Neural cell (in vitro differentiated cells): Measurements from ENCODE around the gene DLG2. TPM values are rescaled to one million over a fixed set of nuclear protein-coding genes. Genes with fewer than 3 reads are reported as not detected.

Source experiments
- H2AFZ ChIP-seq: fragments of 200-600, 300-800 bp; sonication (generic), shearing (Covaris generic); 2 replicates; pipeline ENCODE4 v1.6.0; 2014; ENCODE audit warnings: low read depth, mild to moderate bottlenecking, antibody characterized with exemption, low read length, moderate library complexity
- H3F3A ChIP-seq: fragments of 200-600 bp; shearing (Covaris generic); 2 replicates; pipeline ENCODE4 v1.6.1; 2016; ENCODE audit warnings: mild to moderate bottlenecking, moderate library complexity, mixed read lengths, antibody characterized with exemption, low read length; ENCODE audit not compliant: insufficient read depth, poor library complexity, severe bottlenecking
- H3K27ac ChIP-seq: fragments of 200-600, 300-800 bp; sonication (generic), shearing (Covaris generic); 2 replicates; pipeline ENCODE4 v1.5.1; 2014; ENCODE audit warnings: mild to moderate bottlenecking, low read length, moderate library complexity
- H3K27me3 ChIP-seq: fragments of 300-800, 200-600 bp; sonication (generic), shearing (Covaris generic); 2 replicates; pipeline ENCODE4 v1.6.0; 2014; ENCODE audit warnings: mild to moderate bottlenecking, low read depth, low read length, moderate library complexity; ENCODE audit not compliant: insufficient read depth
- H3K36me3 ChIP-seq: fragments of 300-800, 200-600 bp; sonication (generic), shearing (Covaris generic); 2 replicates; pipeline ENCODE4 v1.5.1; 2014; ENCODE audit warnings: mild to moderate bottlenecking, antibody characterized with exemption, low read length, moderate library complexity; ENCODE audit not compliant: insufficient read depth
- H3K4me2 ChIP-seq: fragments of 300-800, 200-600 bp; sonication (generic), shearing (Covaris generic); 2 replicates; pipeline ENCODE4 v1.6.0; 2014; ENCODE audit warnings: mild to moderate bottlenecking, low read length
- H3K4me3 ChIP-seq: fragments of 300-800, 200-600 bp; sonication (generic), shearing (Covaris generic); 2 replicates; pipeline ENCODE4 v1.5.1; 2014; ENCODE audit warnings: mild to moderate bottlenecking, low read length, moderate library complexity
- H3K79me2 ChIP-seq: fragments of 200-600 bp; shearing (Covaris generic); replicated peaks from 2 replicates; pipeline ENCODE4 v1.6.0; 2014; ENCODE audit warnings: mild to moderate bottlenecking, low read length, moderate library complexity; ENCODE audit not compliant: insufficient read depth
- H3K9ac ChIP-seq: fragments of 300-800, 200-600 bp; sonication (generic), shearing (Covaris generic); 2 replicates; pipeline ENCODE4 v1.6.1; 2016; ENCODE audit warnings: mild to moderate bottlenecking, low read length, mixed read lengths
- H3K9me2 ChIP-seq: fragments of 200-600 bp; shearing (Covaris generic); 2 replicates; pipeline ENCODE4 v1.6.1; 2016; ENCODE audit warnings: mild to moderate bottlenecking, low read length, mixed read lengths; ENCODE audit not compliant: insufficient read depth
- H3K9me3 ChIP-seq: fragments of 200-600, 300-800 bp; sonication (generic), shearing (Covaris generic); 2 replicates; pipeline ENCODE4 v1.6.1; 2016; ENCODE audit warnings: mild to moderate bottlenecking, mixed run types, low read length, moderate library complexity, mixed read lengths
- H4K20me1 ChIP-seq: fragments of 200-600 bp; shearing (Covaris generic); 2 replicates; pipeline ENCODE4 v1.6.1; 2016; ENCODE audit warnings: mild to moderate bottlenecking, mixed run types; ENCODE audit not compliant: insufficient read depth
- CTCF ChIP-seq: fragments of 450-650 bp; IDR thresholded peaks from 2 replicates; pipeline ENCODE4 v1.5.1; 2014; ENCODE audit warnings: antibody characterized with exemption, mild to moderate bottlenecking, moderate library complexity; ENCODE audit not compliant: poor library complexity, severe bottlenecking
- EP300 ChIP-seq: fragments of 450-650 bp; conservative IDR thresholded peaks from 2 replicates; pipeline ENCODE4 v1.6.1; 2014; ENCODE audit warnings: antibody characterized with exemption, mild to moderate bottlenecking, moderate library complexity; ENCODE audit not compliant: poor library complexity, severe bottlenecking
- EZH2 ChIP-seq: fragments of 200-600, 300-800 bp; shearing (Covaris generic), sonication (generic); IDR thresholded peaks from 2 replicates; pipeline ENCODE4 v1.6.1; 2014; ENCODE audit warnings: antibody characterized with exemption, low read length, borderline replicate concordance, mild to moderate bottlenecking; ENCODE audit not compliant: insufficient read depth, poor library complexity, severe bottlenecking
- MXI1 ChIP-seq: fragments of 450-650 bp; conservative IDR thresholded peaks from 2 replicates; pipeline ENCODE4 v1.6.1; 2014; ENCODE audit warnings: antibody characterized with exemption, mild to moderate bottlenecking; ENCODE audit not compliant: poor library complexity, severe bottlenecking
- POLR2AphosphoS5 ChIP-seq: IDR thresholded peaks from 2 replicates; pipeline ENCODE4 v1.6.1; 2012
- RAD21 ChIP-seq: fragments of 450-650 bp; conservative IDR thresholded peaks from 2 replicates; pipeline ENCODE4 v1.6.1; 2014; ENCODE audit warnings: antibody characterized with exemption, mild to moderate bottlenecking, moderate library complexity
- SMC3 ChIP-seq: fragments of 450-650 bp; conservative IDR thresholded peaks from 2 replicates; pipeline ENCODE4 v1.6.1; 2014; ENCODE audit warnings: antibody characterized with exemption, mild to moderate bottlenecking, moderate library complexity; ENCODE audit not compliant: poor library complexity
- TAF1 ChIP-seq: IDR thresholded peaks from 2 replicates; pipeline ENCODE4 v1.6.1; 2012; ENCODE audit warnings: low read depth
- polyA plus RNA-seq: library from polyadenylated mRNA; depleted of rRNA; stranded (reverse); fragments of >200 nt; gene quantifications from 2 replicates; pipeline ENCODE4 v1.2.3, GENCODE V29; 2014
- TF ChIP-seq, protein P1 (sequence below): IDR thresholded peaks from 2 replicates; pipeline ENCODE4 v1.6.1; 2012; ENCODE audit warnings: borderline replicate concordance

The DLG2 gene
- polyA plus RNA-seq, 1 donor from 2014 or later: 179 TPM

- Histone ChIP-seq H3K9me3 (no peaks in the 10 kb centered on the region), H3F3A (no peaks in the 10 kb centered on the region), H3K9me2 (no peaks in the 10 kb centered on the region), H3K27ac (no peak overlapping the region), H3K36me3 (no peaks in the 10 kb centered on the region), H3K27me3 (no peaks in the 10 kb centered on the region), H3K4me3 (no peak overlapping the region), H3K9ac (no peak overlapping the region), H4K20me1 (no peaks in the 10 kb centered on the region), H3K79me2 (no peaks in the 10 kb centered on the region), H3K4me2 (no peak overlapping the region), H2AFZ (no peak overlapping the region)
- no peak for TF ChIP-seq EP300
- TF ChIP-seq CTCF: no peak
Observed at GRCh38 chr11:85095239-85095638, 531.9 kb downstream of the DLG2 start.

DNA sequence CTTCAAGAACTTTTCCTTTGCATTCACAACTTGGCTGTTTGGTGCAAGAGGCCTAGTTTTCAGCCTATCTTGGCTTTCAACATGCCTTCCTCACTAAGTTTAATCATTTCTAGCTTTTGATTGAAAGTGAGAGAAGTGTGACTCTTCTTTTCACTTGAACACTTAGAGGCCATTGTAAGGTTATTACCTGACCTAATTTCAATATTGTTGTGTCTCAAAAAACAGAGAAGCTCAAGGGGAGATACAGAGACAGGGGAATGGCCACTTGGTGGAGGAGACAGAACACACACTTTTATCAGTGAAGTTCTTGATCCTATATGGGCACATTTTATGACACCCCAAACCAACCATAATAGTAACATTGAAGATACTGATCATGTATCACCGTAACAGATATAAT, 532.3 kb downstream of the DLG2 start:
- no peak overlapping the region for H2AFZ ChIP-seq
- H3K27me3 ChIP-seq: no peaks in the 10 kb centered on the region
- no peak overlapping the region for H3K4me3 ChIP-seq
- no peaks in the 10 kb centered on the region for H4K20me1 ChIP-seq
- H3K9me3 ChIP-seq: no peaks in the 10 kb centered on the region
- no peaks in the 10 kb centered on the region for H3K36me3 ChIP-seq
- H3K9ac ChIP-seq: no peak overlapping the region
- H3K79me2 ChIP-seq: no peaks in the 10 kb centered on the region
- H3K9me2 ChIP-seq: no peaks in the 10 kb centered on the region
- H3K27ac ChIP-seq: no peak overlapping the region
- no peak overlapping the region for H3K4me2 ChIP-seq
- H3F3A ChIP-seq: no peaks in the 10 kb centered on the region
- TF ChIP-seq CTCF: no peak
- TF ChIP-seq, protein P1, sequence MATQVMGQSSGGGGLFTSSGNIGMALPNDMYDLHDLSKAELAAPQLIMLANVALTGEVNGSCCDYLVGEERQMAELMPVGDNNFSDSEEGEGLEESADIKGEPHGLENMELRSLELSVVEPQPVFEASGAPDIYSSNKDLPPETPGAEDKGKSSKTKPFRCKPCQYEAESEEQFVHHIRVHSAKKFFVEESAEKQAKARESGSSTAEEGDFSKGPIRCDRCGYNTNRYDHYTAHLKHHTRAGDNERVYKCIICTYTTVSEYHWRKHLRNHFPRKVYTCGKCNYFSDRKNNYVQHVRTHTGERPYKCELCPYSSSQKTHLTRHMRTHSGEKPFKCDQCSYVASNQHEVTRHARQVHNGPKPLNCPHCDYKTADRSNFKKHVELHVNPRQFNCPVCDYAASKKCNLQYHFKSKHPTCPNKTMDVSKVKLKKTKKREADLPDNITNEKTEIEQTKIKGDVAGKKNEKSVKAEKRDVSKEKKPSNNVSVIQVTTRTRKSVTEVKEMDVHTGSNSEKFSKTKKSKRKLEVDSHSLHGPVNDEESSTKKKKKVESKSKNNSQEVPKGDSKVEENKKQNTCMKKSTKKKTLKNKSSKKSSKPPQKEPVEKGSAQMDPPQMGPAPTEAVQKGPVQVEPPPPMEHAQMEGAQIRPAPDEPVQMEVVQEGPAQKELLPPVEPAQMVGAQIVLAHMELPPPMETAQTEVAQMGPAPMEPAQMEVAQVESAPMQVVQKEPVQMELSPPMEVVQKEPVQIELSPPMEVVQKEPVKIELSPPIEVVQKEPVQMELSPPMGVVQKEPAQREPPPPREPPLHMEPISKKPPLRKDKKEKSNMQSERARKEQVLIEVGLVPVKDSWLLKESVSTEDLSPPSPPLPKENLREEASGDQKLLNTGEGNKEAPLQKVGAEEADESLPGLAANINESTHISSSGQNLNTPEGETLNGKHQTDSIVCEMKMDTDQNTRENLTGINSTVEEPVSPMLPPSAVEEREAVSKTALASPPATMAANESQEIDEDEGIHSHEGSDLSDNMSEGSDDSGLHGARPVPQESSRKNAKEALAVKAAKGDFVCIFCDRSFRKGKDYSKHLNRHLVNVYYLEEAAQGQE: no peak
- TF ChIP-seq EZH2: no peak
- no peak for TF ChIP-seq MXI1
- TF ChIP-seq POLR2AphosphoS5: no peak
- no peak for TF ChIP-seq SMC3
- no peak for TF ChIP-seq TAF1
- no peak for TF ChIP-seq RAD21
- no peak for TF ChIP-seq EP300
